GM11168 (cell line): ENCODE measurements around the gene HOXD9.

Source experiments
- in situ Hi-C: fragments of 300-500 bp; cut with MboI; formaldehyde crosslinking; loops from one replicate; pipeline ENCODE4 v1.12.0; 2022; ENCODE audit warnings: low sequenced_read_pairs; ENCODE audit not compliant: unreplicated experiment

The HOXD9 gene

GRCh38 chr2:176132205-176133171 is 10.0 kb downstream of the HOXD9 start:
- in situ Hi-C loops, result loop anchor here (25.0 kb wide), 2 partner anchors 430 to 680 kb away; no protein-coding TSS in a partner anchor

- in situ Hi-C loops, result loop anchor here (25.0 kb wide), 2 partner anchors 429 to 679 kb away; no protein-coding TSS in a partner anchor
Observed at GRCh38 chr2:176133389-176133788, 10.9 kb downstream of the HOXD9 start.

GRCh38 chr2:176134035-176134434 is 11.5 kb downstream of the HOXD9 start:
- in situ Hi-C loops, result loop anchor here (25.0 kb wide), 2 partner anchors 428 to 678 kb away; no protein-coding TSS in a partner anchor

- in situ Hi-C loops, result loop anchor here (25.0 kb wide), 2 partner anchors 427 to 677 kb away; no protein-coding TSS in a partner anchor
Observed at GRCh38 chr2:176135035-176135440, 12.5 kb downstream of the HOXD9 start.

DNA sequence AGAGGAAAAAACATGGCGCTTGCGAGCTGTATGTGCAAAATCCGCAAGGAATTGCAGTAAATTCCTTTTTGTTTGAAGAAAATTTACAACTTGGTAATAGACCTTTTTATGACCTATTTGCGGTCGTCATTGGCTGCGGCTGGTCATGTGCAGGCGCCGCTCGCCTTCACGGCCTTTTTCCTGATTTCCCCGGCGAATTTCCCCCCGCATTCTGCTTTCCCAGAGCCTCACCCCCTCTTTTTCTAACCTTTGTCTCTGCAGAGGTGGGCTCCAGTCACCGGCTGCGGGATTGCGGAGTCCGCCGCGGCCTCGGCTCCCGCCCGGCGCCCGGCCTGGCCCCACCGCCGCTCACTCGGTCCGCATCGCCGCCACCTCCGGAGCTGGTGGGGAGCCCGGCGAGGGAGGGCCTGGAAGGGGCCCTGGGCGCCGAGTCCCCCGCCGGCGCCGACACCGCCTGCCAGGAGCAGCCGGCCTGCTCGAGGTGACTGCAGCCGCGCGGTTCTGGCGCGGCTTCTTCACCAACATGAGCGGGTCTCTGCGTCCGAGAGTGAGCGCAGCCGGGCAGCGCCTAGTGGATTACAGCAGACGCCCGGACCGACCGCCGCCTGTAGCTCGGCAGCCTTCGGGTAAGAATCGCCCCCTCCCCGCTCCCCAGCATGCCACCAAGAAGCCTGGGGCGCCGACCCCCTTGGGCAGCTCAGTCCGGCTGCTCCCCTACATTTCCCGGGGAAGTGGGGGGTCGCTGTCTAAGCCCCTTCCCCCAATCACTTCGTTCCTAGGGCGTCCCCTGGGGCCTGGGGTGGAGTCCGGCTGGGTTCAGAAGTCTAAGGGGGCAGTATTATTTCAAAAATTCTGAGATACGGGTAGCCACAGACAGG is 14.1 kb downstream of the HOXD9 start:
- in situ Hi-C loops, result loop anchor here (25.0 kb wide), 2 partner anchors 426 to 676 kb away; no protein-coding TSS in a partner anchor

DNA sequence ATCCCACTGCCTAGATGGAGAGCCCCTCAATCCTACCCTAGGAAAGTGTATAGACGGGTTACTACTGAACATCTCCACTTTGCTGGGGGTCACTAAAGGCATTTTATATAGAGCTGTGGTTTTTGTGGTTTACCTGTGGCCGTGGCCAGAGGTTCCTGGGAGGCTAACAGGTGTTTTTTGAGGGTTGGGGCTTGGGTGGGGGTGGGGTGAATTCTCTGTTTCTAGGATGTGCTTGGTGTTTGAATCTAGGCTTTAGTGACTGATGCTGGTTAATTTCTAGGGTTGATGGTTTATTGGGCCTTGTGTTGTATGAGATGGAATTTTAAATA is 14.7 kb downstream of the HOXD9 start:
- in situ Hi-C loops, result loop anchor here (25.0 kb wide), 2 partner anchors 425 to 675 kb away; no protein-coding TSS in a partner anchor

DNA sequence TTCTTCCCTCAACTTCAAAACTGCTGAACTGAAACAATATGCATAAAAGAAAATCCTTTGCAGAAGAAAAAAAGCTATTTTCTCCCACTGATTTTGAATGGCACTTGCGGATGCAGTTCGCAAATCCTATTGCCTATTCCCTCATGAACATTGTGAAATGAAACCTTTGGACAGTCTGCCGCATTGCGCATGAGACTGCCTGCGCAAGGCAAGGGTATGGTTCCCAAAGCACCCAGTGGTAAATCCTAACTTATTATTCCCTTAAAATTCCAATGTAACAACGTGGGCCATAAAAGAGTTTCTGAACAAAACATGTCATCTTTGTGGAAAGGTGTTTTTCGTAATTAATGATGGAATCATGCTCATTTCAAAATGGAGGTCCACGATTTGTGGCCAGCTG is 15.4 kb downstream of the HOXD9 start:
- in situ Hi-C loops, result loop anchor here (25.0 kb wide), 2 partner anchors 424 to 674 kb away; no protein-coding TSS in a partner anchor

- in situ Hi-C loops, result loop anchor here (25.0 kb wide), 2 partner anchors 424 to 674 kb away; no protein-coding TSS in a partner anchor
Observed at GRCh38 chr2:176138526-176138922, 16.0 kb downstream of the HOXD9 start.

DNA sequence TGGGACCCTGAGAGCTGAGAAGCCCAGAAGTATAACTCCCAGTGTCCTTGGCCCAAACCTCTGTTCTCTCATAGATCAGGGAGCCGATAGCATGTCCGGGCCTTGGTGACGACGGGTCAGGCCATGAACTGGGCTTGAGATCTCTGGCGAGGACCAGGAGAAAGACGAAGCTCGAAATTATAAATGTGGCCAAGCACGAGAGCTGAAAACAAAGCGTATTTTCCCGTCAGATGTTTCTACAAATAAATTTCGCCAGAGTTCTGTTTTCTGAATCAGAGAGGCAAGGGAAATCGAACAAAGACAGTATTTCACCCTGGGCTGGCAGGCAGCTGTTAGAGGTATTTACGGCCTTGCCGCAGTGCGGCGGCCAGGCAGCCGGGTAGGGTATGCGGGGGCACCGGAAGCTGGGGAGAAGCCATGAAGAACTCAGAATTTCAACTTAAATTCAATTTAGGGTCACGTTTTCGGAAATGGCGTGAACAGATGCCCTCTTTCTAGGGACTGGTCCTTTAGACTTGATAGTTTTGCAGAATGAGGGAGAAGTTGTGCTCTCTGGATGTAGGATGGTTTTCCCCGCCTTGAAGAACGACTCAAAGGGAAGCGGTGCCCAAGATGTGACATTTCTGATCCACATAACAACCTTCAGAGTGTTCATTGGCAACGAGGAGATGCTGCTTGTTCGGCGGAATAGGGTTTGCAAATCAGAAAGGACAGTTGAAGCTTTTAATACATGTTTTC is 16.6 kb downstream of the HOXD9 start:
- in situ Hi-C loops, result loop anchor here (25.0 kb wide), 2 partner anchors 423 to 673 kb away; no protein-coding TSS in a partner anchor

GRCh38 chr2:176139661-176140512 is 17.4 kb downstream of the HOXD9 start:
- in situ Hi-C loops, result loop anchor here (5.0 to 25.0 kb wide), 3 partner anchors 312 to 672 kb away; no protein-coding TSS in a partner anchor

DNA sequence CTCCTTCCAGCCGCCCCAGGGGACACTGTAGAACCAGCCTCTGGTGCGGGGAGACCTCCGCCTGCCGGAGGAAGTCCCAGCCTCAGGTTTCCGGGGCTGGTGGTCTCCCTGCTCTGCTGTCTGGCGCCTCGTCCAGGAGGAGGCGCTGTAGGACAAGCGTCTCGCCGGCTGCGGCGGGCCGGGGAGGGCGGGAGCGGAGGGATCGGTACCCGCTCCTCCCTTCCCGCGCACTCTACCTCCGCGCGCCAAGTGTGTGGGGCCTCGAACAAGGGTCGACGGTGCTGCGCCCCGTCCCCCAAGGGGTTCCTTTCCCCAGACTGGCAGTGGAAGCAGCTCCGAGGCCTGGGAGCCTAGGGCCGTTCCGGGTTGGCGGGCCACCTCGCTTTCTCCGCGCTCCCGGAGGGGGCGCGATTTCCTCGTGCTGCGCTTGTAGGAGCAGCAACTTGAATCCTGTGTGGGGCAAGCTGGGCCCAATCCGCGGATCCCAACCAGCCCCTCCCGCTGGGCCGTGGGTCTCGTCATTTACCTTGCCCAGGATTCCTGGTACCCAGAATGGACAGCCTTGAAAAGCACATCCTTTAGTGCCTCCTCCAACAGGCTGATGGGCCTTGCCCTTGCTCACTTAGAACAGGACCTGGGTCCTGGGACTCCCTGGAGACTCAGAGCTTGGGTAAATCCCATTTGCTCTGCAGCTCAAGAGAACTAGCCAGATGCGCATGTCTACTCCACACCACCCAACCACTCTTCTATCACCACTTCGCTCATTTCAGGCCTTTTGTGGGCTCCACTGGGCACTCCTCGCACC is 18.2 kb downstream of the HOXD9 start:
- in situ Hi-C loops, result loop anchor here (5.0 to 25.0 kb wide), 3 partner anchors 312 to 672 kb away; no protein-coding TSS in a partner anchor

GRCh38 chr2:176142281-176142680 is 19.8 kb downstream of the HOXD9 start:
- in situ Hi-C loops, result loop anchor here (5.0 to 25.0 kb wide), 3 partner anchors 310 to 670 kb away; no protein-coding TSS in a partner anchor

- in situ Hi-C loops, result loop anchor here (25.0 kb wide), 2 partner anchors 417 to 667 kb away; no protein-coding TSS in a partner anchor
Observed at GRCh38 chr2:176145085-176145969, 22.8 kb downstream of the HOXD9 start.

GRCh38 chr2:176146101-176146500 is 23.6 kb downstream of the HOXD9 start:
- in situ Hi-C loops, result loop anchor here (25.0 kb wide), 2 partner anchors 416 to 666 kb away; no protein-coding TSS in a partner anchor

DNA sequence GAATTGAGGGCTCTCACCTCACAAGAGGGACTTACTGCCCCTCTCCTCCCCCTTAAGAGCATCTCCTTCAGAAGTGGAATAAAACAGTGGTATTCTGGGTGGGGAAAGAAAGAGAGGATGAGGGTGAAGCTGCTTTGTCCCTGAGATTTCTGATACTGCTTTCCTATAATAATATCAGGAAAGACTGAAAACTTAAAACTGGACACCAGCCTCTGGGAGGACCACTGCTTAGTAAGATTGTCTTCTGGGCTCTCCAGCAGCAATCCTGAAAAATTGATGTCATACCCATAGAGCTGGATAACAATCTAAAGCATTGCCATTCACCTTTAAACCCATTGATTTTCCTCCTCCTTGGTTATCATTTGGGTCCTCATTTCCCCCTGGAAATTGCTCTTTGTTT is 24.1 kb downstream of the HOXD9 start:
- in situ Hi-C loops, result loop anchor here (25.0 kb wide), 2 partner anchors 416 to 666 kb away; no protein-coding TSS in a partner anchor

- in situ Hi-C loops, result loop anchor here (25.0 kb wide), 2 partner anchors 415 to 665 kb away; no protein-coding TSS in a partner anchor
Observed at GRCh38 chr2:176147210-176147799, 24.8 kb downstream of the HOXD9 start.
